ENCODE measurements around the gene HOXB6. TPM values are rescaled to one million over a fixed set of nuclear protein-coding genes. Genes with fewer than 3 reads are reported as not detected.
A peak's percentile ranks its signal among the peaks of the same experiment; 100 is the strongest.

Gene HOXB6
- polyA plus RNA-seq, 3 donors = 78.6 to 173 (median 115) TPM

DNA sequence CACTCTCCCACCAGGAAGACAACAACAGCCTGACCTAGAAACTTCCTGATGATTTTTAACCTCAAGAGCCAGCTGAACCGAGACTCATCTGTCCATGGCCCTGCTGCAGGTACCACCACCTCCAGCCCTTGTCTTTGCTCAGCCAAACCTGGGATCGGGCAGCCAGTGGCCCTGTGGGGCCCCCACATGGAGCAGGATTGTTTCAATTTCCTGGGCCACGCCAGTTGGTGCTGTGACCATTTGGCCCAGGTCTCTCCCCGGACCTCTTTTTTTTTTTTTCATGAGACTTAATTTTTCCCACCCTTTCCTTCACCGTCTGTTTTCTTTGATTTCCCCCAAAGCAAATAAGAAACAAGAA lies 51.6 kb downstream of the HOXB6 start:
- no peak for DNase-seq (ENCODE audit: extremely low read depth in 1 of 11, low read depth in 9 of 11, low spot score in 4 of 11)

DNA sequence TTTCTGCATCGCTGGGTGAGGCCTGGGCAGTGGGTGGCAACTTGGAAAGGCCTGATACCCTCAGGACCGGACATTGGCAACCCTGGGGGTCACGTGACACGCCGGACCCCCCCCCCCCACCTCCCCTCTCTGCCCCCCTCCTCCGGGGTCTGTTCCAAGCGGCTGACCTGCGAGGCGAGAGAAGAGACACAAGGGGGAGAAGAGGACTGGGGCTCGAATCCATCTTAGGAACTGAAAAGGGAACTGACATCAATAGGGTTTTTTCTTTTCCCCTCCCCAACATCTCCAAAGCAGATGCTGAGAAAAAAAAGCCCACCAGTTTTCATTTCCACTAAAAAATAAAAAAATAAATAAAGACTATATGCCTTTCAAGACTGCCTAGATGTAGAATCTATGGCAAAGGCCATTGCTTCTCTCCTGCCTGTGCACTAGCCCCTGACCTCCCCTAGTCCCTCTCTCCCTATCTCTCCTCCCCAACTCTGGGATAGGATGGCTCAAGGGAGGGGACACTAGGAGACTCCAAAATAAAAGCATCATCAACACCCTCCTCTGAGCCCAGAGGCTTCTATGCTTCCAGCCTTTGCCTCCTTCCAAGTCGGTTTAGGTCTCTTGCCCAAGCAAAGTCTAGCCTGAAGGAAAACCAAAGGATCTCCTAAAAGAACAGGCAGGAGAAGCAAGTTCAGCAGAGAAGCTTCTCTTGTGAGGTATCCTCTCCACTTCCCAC lies 52.2 kb downstream of the HOXB6 start:
- no peak for DNase-seq (ENCODE audit: extremely low read depth in 1 of 11, low read depth in 9 of 11, low spot score in 4 of 11)

DNA sequence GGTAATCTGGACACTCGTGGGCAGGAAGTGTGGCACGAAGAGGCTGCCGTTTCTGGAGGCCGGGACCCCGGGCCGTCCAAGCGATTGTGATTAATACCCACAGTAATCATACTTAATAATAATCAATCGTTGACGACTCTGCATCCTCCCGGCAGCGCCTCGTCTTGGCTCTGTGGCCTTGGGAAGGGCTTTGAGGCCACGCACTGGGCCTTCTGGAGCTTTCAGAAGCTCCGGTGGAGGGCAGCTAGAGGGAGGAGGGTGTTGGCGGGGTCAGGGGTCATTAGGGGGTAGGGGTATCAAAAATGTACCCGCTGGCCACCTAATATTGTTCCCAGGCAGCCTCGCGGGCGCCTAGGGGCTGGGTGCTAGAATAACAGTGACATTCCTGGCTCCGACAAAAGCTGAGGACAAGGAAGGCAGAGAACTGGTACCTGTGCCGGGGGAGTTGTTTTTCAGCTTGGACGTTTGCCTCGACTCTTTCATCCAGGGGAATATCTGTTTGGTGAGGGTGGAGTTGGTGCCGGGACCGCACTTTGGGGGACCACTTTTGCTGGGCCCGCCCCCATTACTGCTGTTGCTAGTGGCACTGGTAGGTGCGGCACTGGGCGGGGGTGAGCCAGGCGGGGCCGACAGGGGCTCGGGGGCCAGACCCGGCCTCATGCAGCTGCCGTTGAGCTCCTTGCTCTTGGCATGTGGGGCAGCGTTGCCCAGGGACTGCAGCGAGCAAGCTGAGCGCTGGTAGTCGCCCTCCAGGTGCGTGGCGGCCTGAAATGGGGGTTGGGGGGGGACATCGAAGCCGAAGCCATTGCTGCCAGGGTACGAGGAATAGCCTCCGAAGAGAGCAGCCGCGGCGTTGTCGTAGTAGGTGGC lies 53.0 kb downstream of the HOXB6 start:
- DNase-seq (ENCODE audit: extremely low read depth in 1 of 11, low read depth in 9 of 11, low spot score in 4 of 11) = no peak

DNA sequence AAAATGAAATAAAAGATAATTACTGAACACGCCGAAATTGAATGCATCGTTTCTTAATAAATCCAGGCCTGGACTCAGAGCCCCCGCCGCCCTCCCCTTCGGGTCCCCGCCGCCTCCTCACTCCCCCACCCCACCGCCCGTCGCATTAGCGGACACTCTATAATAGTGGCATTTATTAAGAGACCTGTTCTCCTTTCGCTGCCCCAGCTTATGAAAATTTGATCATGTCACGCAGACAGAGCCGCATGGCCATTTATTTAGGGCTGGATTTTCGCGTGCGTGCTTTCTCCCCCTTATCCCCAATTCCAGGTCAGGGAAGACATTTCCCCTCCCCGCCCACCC lies 53.6 kb downstream of the HOXB6 start:
- DNase-seq (ENCODE audit: extremely low read depth in 1 of 11, low read depth in 9 of 11, low spot score in 4 of 11) = no peak

DNA sequence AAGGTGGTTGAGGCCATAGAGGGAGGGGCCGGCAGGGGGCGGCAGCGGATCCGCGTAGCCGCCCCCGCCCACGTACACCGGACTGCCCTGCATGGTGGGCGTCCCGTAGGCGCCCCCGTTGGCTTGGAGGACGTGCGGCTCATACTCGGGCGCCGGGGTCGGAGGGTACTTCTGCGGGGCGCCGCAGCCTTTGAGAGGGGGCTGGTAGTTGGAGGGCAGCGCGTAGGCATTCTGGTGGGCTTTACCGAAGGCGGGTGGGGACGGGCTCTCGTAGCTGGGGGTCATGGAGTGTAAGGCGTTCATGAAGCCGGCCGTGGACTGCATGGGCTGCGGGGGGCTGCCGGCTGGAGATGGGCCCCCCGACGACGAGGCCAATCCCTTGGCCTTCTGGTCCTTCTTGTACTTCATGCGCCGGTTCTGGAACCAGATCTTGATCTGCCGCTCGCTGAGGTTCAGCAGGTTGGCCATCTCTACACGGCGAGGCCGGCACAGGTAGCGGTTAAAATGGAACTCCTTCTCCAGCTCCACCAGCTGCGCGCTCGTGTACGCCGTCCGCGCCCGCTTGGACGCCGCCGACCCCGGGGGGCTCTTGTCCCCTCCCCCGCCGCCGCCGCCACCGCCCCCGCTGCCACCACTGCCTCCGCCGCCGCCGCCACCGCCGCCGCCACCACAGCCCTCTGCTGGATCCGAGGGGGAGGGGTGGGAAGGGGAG lies 54.1 kb downstream of the HOXB6 start:
- DNase-seq (ENCODE audit: extremely low read depth in 1 of 11, low read depth in 9 of 11, low spot score in 4 of 11) = no peak

DNA sequence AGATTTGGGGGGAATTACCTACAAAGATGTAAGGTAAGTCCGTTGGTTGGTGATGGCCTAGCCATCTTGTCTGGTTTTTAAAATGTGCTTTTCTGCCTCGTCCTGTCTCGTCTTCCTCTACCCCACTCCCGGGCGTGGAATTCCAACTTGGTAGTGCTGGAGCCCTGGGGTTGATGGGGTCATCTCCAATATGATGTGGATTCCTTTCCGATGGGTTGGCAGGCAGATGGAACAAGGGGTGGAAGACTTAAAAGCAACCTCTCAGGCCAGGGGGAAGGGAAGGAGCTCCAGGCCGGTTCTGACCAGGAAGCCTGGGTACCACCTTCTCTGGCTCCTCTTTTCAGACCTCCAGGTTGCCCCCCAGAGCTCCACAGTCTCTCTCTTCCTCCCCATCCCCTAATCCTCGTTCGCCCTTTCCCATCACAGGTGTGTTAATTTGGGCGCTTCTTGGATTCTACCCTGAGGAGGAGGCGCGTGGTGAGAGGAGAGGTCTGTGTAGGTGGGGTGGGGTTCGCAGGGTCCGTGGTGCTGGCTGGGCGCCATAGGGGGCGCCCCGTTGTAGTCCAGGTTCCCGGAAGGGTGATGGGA lies 54.8 kb downstream of the HOXB6 start:
- no peak for DNase-seq (ENCODE audit: extremely low read depth in 1 of 11, low read depth in 9 of 11, low spot score in 4 of 11)

DNA sequence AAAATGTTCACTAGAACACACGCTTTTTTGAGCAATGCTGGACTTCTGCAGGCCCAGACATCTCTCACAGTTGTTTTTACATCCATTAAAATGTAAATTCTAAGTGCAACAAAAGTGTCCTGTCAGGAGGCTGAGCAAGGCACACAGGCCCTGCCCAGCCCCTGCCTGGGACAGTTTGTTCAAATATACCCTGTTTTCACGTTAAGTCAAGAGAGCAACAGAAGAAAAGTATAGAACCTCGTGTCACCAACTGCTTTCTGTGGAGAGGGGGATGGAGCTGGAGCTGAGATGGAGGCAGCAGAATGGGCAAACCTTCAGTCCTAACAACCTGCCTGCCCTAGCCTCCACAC lies 55.5 kb downstream of the HOXB6 start:
- peak in 1 of 11 donors; percentile 7 for DNase-seq (ENCODE audit: extremely low read depth in 1 of 11, low read depth in 9 of 11, low spot score in 4 of 11)

DNA sequence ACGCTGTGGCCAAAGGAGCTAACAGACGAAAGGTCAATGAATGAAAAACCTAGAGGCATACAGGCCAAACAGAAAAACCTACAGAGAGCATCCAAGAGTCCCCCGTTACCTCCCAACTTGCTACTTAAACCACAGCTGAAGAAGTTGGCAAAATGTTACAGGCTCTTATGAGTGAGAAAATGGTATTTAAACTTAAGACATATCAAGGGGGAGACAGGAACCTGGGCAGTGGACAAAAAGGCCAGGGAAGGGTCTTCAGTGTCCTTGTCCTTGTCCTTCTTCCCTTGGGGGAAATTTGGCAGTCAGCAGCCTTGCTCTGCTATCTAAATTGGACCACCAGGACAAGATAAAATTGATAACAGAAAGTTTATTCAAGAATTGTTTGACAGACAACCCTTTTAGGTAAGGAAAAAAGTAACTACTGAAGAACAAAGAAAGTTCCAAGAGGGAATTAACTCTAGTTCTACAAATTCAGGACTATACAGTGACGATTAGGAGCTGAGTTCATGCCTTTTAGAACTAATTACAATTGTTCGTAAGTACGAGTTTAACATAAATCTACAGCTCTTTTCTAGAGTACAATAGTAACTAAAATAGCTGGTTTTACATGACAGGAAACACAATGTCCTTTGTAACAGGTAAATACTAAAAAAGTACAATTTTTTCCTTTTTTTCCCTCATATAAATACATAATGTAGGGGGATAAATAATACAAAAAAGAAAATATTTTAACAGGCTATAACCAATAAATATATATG lies 56.1 kb downstream of the HOXB6 start:
- DNase-seq (ENCODE audit: extremely low read depth in 1 of 11, low read depth in 9 of 11, low spot score in 4 of 11) = no peak

DNA sequence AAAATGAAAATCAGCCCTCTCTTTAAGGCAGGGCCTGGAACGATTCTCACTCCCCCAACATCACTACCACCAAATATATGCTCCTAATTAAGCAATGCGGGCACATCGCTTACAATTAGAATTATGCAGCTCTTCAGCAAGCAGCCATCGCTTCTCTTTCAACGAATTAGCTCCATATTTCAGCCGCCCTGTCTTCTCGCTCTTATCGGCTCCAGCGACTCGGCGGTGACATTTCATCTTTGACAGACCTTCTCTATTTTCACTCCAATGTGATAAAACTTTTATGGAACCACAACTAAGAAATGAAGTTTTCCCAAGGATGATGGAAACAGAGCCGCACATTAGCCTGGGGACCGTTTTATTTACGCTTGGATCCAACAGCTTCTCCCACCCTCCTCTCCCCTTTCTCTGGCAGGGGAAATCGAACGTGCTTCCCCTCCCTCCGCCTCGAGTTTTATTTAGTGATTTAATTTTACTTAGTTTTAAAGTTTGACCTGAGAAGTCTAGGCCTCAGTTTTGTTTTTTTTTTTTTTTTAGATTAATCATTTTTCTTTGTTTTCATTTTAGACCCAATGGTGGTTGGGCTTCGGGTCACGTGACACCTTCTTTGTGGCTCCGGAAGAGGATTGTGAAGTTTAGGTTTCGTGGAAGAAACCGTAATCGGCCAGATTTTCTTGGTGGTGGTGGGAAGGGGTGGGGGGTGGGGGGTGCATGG lies 56.8 kb downstream of the HOXB6 start:
- DNase-seq (ENCODE audit: extremely low read depth in 1 of 11, low read depth in 9 of 11, low spot score in 4 of 11) = no peak

DNA sequence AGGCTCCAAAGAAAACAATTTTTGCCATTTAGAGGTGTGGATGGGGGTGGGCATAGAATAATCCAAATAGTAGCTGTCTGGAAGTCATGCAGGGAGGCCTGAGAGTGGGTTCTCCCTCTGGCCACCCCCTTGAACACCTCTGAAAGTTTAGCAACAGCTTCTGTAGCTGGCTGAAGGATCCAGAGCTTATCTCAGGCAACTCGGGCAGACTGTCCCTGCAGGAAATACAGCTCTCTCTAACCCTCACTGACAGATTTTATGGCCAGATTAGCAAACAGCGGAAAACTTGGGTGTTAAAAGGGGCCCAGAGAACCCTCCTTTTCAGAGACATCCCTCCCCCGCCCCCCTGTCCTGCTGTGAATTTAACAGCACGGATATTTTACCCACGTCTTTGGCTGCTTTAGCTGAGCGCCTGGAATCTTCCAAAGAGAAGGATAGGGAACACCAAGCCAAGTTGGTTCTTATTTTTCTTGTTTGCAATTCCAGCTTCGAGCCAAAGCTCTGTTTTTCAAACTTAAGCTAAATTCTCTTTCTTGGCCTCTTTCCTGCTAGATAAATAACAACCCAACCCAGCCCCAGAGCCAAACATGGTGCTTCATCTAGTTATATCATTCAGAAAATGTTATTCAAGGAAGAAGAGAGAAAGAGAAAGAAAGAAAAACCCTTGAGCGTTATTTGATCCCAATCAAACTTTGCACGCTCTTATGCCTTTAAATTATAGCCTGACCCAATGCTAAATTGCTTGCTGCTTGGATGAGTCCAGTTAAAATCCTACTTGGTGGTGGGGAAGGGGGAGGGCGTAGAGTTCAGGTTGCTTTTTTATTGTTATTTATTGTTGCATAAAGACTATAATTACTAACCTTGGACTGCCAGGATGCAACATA lies 57.6 kb downstream of the HOXB6 start:
- peak in 2 of 11 donors; percentile 79 for DNase-seq (ENCODE audit: extremely low read depth in 1 of 11, low read depth in 9 of 11, low spot score in 4 of 11)

DNA sequence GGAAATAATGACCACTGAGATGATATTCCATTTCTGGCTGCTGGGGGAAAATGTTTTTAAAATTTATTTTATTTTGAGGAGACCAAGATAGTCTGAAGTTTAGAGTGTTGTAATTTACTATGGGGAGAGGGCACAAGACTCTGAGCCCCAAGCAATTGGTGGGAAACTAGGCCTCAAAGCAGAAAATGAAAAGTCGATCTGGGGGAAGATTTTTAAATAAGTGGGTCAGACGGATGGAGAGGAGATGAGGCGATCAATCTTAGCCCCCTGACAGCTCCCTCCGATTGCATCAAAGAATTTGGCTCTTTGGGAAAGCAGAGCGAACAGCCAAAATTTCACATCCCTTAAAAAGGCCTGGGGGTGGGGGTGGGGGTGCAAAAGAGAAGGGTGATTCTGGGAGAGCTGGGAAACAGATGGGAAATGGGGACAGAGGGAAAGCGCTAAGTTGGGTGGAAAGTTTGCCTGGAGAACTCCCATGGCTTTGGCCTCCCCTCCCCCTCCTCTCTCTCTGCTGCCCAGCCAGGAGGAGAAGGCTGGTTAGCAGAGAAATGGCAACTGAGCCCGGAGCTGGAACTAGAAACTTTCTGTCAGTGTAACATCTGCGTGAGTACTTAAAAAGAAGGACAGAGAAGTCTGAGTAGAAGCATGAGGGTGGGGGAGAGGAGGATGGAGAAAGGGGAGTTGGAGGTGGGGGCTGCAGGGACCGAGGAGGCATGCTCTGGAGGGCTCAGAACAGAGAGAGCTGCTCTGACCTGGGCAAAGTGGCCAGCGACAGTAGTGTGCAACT lies 58.5 kb downstream of the HOXB6 start:
- DNase-seq (ENCODE audit: extremely low read depth in 1 of 11, low read depth in 9 of 11, low spot score in 4 of 11) = no peak

Other genes starting within 250 kb of the HOXB6 start
- gene SKAP1, start 174.8 kb downstream of the HOXB6 start, polyA plus RNA-seq (ENCODE audit: insufficient read length in 3 of 3) = 10 to 100 TPM in 2 of 3 donors, 1 to 10 TPM in 1; 8.5 to 12.3 (median 10.6) TPM
- gene HOXB1, start 74.0 kb downstream of the HOXB6 start, polyA plus RNA-seq (ENCODE audit: insufficient read length in 3 of 3) = under 1 TPM; 0.19 to 0.91 (median 0.27) TPM
- 10 to 100 TPM; 42.7 to 52.5 (median 49.0) TPM for gene HOXB2, start 59.9 kb downstream of the HOXB6 start, polyA plus RNA-seq (ENCODE audit: insufficient read length in 3 of 3)
- 10 to 100 TPM; 12.3 to 26.4 (median 15.6) TPM for gene HOXB4, start 26.6 kb downstream of the HOXB6 start, polyA plus RNA-seq (ENCODE audit: insufficient read length in 3 of 3)
- 100 to 1,000 TPM; 153 to 258 (median 169) TPM for gene HOXB3, start 14.7 kb downstream of the HOXB6 start, polyA plus RNA-seq (ENCODE audit: insufficient read length in 3 of 3)
- 10 to 100 TPM; 30.0 to 58.2 (median 39.7) TPM for gene HOXB5, start 11.2 kb downstream of the HOXB6 start, polyA plus RNA-seq (ENCODE audit: insufficient read length in 3 of 3)
- 10 to 100 TPM; 48.5 to 52.0 (median 48.5) TPM for gene HOXB7, start 6.0 kb upstream of the HOXB6 start, polyA plus RNA-seq (ENCODE audit: insufficient read length in 3 of 3)
- 10 to 100 TPM; 46.1 to 68.4 (median 55.6) TPM for gene HOXB8, start 10.3 kb upstream of the HOXB6 start, polyA plus RNA-seq (ENCODE audit: insufficient read length in 3 of 3)
- gene HOXB9, start 21.4 kb upstream of the HOXB6 start, polyA plus RNA-seq (ENCODE audit: insufficient read length in 3 of 3) = 10 to 100 TPM; 68.7 to 88.7 (median 72.5) TPM
- not detected for gene PRAC1, start 117.5 kb upstream of the HOXB6 start, polyA plus RNA-seq (ENCODE audit: insufficient read length in 3 of 3)
- not detected for gene PRAC2, start 118.2 kb upstream of the HOXB6 start, polyA plus RNA-seq (ENCODE audit: insufficient read length in 3 of 3)
- gene HOXB13, start 123.8 kb upstream of the HOXB6 start, polyA plus RNA-seq (ENCODE audit: insufficient read length in 3 of 3) = not detected
- under 1 TPM; 0.44 to 0.54 (median 0.52) TPM for gene TTLL6, start 212.2 kb upstream of the HOXB6 start, polyA plus RNA-seq (ENCODE audit: insufficient read length in 3 of 3)
- 10 to 100 TPM; 71.9 to 83.7 (median 81.1) TPM for gene CALCOCO2, start 226.0 kb upstream of the HOXB6 start, polyA plus RNA-seq (ENCODE audit: insufficient read length in 3 of 3)